H1 (cell line): ENCODE measurements around the gene RASL10B. TPM values are rescaled to one million over a fixed set of nuclear protein-coding genes. Genes with fewer than 3 reads are reported as not detected.

Experiments
- CHD1 ChIP-seq: IDR thresholded peaks from 2 replicates; pipeline ENCODE4 v1.6.1; 2012; ENCODE audit warnings: low read depth, low read length, improper control_type of control experiment
- CHD2 ChIP-seq: IDR thresholded peaks from 2 replicates; pipeline ENCODE4 v1.6.1; 2012; ENCODE audit warnings: low read length, improper control_type of control experiment
- CHD7 ChIP-seq: fragments of 300-600 bp; sonication (generic); IDR thresholded peaks from 2 replicates; pipeline ENCODE4 v1.7.1; 2012; ENCODE audit warnings: low read length, moderate library complexity, mild to moderate bottlenecking, inconsistent platforms; ENCODE audit not compliant: insufficient replicate concordance
- CREB1 ChIP-seq: IDR thresholded peaks from 2 replicates; pipeline ENCODE4 v1.6.1; 2012; ENCODE audit warnings: inconsistent platforms
- HDAC2 ChIP-seq, 2 experiments: fragments of 300-600 bp in 1 of 2; sonication (generic) in 1 of 2; IDR thresholded peaks; 2 replicates each; pipeline ENCODE4 v1.6.1; 2011 to 2012; ENCODE audit warnings: low read depth in 2 of 2, low read length in 2 of 2, mild to moderate bottlenecking in 2 of 2, moderate library complexity in 2 of 2, borderline replicate concordance in 1 of 2, inconsistent platforms in 1 of 2
- JUND ChIP-seq: IDR thresholded peaks from 2 replicates; pipeline ENCODE4 v1.6.1; 2011; ENCODE audit warnings: mild to moderate bottlenecking, improper control_type of control experiment, low read length
- KDM1A ChIP-seq: fragments of 200-600, 300-600 bp; sonication (generic); IDR thresholded peaks from 2 replicates; pipeline ENCODE4 v1.7.1; 2016; ENCODE audit warnings: mild to moderate bottlenecking, low read length, borderline replicate concordance
- MAFK ChIP-seq: IDR thresholded peaks from 2 replicates; pipeline ENCODE4 v1.6.1; 2012; ENCODE audit warnings: low read depth, mild to moderate bottlenecking, improper control_type of control experiment, low read length
- RAD21 ChIP-seq, 2 experiments: IDR thresholded peaks in 1 of 2; conservative IDR thresholded peaks in 1 of 2; 2 replicates each; pipeline ENCODE4 v1.6.1; 2011; ENCODE audit warnings: low read depth in 2 of 2, low read length in 2 of 2, improper control_type of control experiment in 1 of 2, inconsistent platforms in 1 of 2, mild to moderate bottlenecking in 1 of 2, moderate library complexity in 1 of 2
- RFX5 ChIP-seq: IDR thresholded peaks from 2 replicates; pipeline ENCODE4 v1.6.1; 2011; ENCODE audit warnings: low read depth, low read length, improper control_type of control experiment, borderline replicate concordance
- SIN3A ChIP-seq, 2 experiments: IDR thresholded peaks in 1 of 2; conservative IDR thresholded peaks in 1 of 2; 2 replicates each; pipeline ENCODE4 v1.6.1; 2011 to 2012; ENCODE audit warnings: low read length in 2 of 2, improper control_type of control experiment in 1 of 2, low read depth in 1 of 2, mild to moderate bottlenecking in 1 of 2
- YY1 ChIP-seq: IDR thresholded peaks from 2 replicates; pipeline ENCODE4 v1.6.1; 2011; ENCODE audit warnings: low read depth, mild to moderate bottlenecking, low read length
- polyA plus RNA-seq, 7 experiments: library from polyadenylated mRNA; depleted of rRNA in 3 of 7; stranded (reverse) in 5 of 7; unstranded in 2 of 7; fragments of >200 nt in 5 of 7; fragments of 200-250 nt in 2 of 7; gene quantifications; 1 replicate in 5 of 7; 2 replicates in 1 of 7; 4 replicates in 1 of 7; pipeline versions ENCODE4 v1.2.1 to v1.2.3, GENCODE V29; 2011 to 2013; ENCODE audit warnings: missing spikeins in 2 of 7, mixed read lengths in 2 of 7
- total RNA-seq: library from RNA; stranded (reverse); fragmentation: NEBNext Ultra II Directional; extraction: Animal tissue kit (Norgen Biotek cat#: 25700); gene quantifications from 2 replicates; pipeline ENCODE4 v1.2.1, GENCODE V29; 2021

Gene RASL10B
- total and polyA plus RNA-seq, 2 of the 8 experiments (the other 6 are each of a cell fraction or from before 2014, with no cell fraction given): 17.5 to 22.8 TPM

GRCh38 chr17:35773129-35773528 lies 41.7 kb downstream of the RASL10B start (continued):
- TF ChIP-seq CHD7 (no peak), RAD21 (IDR thresholded peaks at IDR 0.05 in 1 of 2, conservative IDR thresholded peaks at IDR 0.05 in 1 of 2; ENCODE audit: low read depth in 2 of 2, low read length in 2 of 2) (no peak), CHD1 (no peak), HDAC2 (IDR thresholded peaks at IDR 0.05; ENCODE audit: borderline replicate concordance in 1 of 2, low read depth in 2 of 2, low read length in 2 of 2) (no peak), MAFK (no peak), RFX5 (no peak), KDM1A (no peak), YY1 (no peak), SIN3A (conservative IDR thresholded peaks at IDR 0.05 in 1 of 2, IDR thresholded peaks at IDR 0.05 in 1 of 2; ENCODE audit: low read depth in 1 of 2, low read length in 2 of 2) (no peak), JUND (no peak), CHD2 (no peak), CREB1 (no peak)
